ENCODE data around the gene PRUNE1. TPM values are rescaled to one million over a fixed set of nuclear protein-coding genes. Genes with fewer than 3 reads are reported as not detected.

The PRUNE1 gene
- total and polyA plus RNA-seq, 2 of the 4 experiments (the other 2 are of a cell fraction): 7.9 to 9.4 TPM

- TF ChIP-seq MAZ (IDR thresholded peaks at IDR 0.05; ENCODE audit: borderline replicate concordance, low read depth, low read length) (no peak; the same call in 1 of the 2 replicates), MAFK (IDR thresholded peaks at IDR 0.05; ENCODE audit: low read depth, low read length) (no peak)
These were observed 39.8 kb downstream of the PRUNE1 start (continued) for GRCh38 chr1:151047925-151048644.

GRCh38 chr1:151048645-151049032 lies 40.4 kb downstream of the PRUNE1 start:
- BruUV-seq (replicated peaks): no TSS peak
- H3K9ac ChIP-seq (ENCODE audit: low read depth, low read length): peak overlapping the region; percentile 78

More at GRCh38 chr1:151048645-151049032, 40.4 kb downstream of the PRUNE1 start:
- ATAC-seq (ENCODE audit: low read depth) (no peak), DNase-seq (no peak)
- H3K4me1 ChIP-seq (ENCODE audit: control insufficient read depth, insufficient read depth, low read length): peaks cover 8% of the 10 kb centered on the region
- ChIA-PET POLR2A (ENCODE audit: unreplicated experiment) (interaction anchor here (1.0 to 1.1 kb wide), 2 partner anchors 11 to 42 kb away, joined by 3 to 4 read pairs; partner anchors contain the start of genes CDC42SE1 and MINDY1), CTCF (no interaction called here)
- peak overlapping the region; percentile 4 for H3K14ac ChIP-seq (replicated peaks; ENCODE audit: low read depth, low read length)
- dilution Hi-C loops (cut with HindIII; ENCODE audit: low sequenced_read_pairs, unreplicated experiment): no loop called here
- H2BK120ac ChIP-seq (ENCODE audit: low read depth, low read length): no peak overlapping the region
- peak overlapping the region; percentile 96 for H2AK9ac ChIP-seq (replicated peaks; ENCODE audit: low read depth, low read length, poor library complexity)
- intact Hi-C loops (cut with micrococcal nuclease): no loop called here
- no peaks in the 10 kb centered on the region for H3K9me3 ChIP-seq (ENCODE audit: control insufficient read depth, insufficient read depth, low read length)
- H3K4ac ChIP-seq (ENCODE audit: low read depth, low read length): peak overlapping the region; percentile 82; the same call in 1 of the 2 replicates
- peaks cover 7% of the 10 kb centered on the region; the same call in 1 of the 2 replicates for H3K9me1 ChIP-seq (ENCODE audit: insufficient read depth, low read length)
- no peak overlapping the region; the same call in 1 of the 2 replicates for H4K91ac ChIP-seq (ENCODE audit: insufficient read depth, low read depth, low read length)
- peaks cover 6 to 51% of the 10 kb centered on the region in 2 experiments; a peak in 3 of 4 replicates for H3K79me1 ChIP-seq (ENCODE audit: low read depth in 1 of 2, low read length in 2 of 2)
- H2AFZ ChIP-seq (replicated peaks; ENCODE audit: low read length, poor library complexity): peak overlapping the region; percentile 95
- no CpG with 5 or more reads among the region's 3 CpGs for WGBS, 2 experiments (ENCODE audit: extremely low coverage in 2 of 2, insufficient read length in 1 of 2)
- H3K23ac ChIP-seq (ENCODE audit: low read depth, low read length): peak overlapping the region; percentile 93; the same call in 1 of the 2 replicates
- no peak for TF ChIP-seq BHLHE40 (IDR thresholded peaks at IDR 0.05; ENCODE audit: low read depth, low read length)
- no peak for TF ChIP-seq SMC3 (IDR thresholded peaks at IDR 0.05; ENCODE audit: low read depth, low read length)
- H2BK20ac ChIP-seq (ENCODE audit: low read depth, low read length): no peak overlapping the region
- peak overlapping the region; percentile 88 for H3K27ac ChIP-seq (ENCODE audit: insufficient read depth, low read length)
- H3K4me3 ChIP-seq (ENCODE audit: insufficient read depth, low read depth, low read length): peak overlapping the region; percentile 65
- no peak overlapping the region for H4K5ac ChIP-seq (ENCODE audit: low read depth, low read length)
- no peak overlapping the region for H3K56ac ChIP-seq (ENCODE audit: extremely low read depth, insufficient read depth, low read length)
- H3K27me3 ChIP-seq (ENCODE audit: control insufficient read depth, insufficient read depth, low read length): no peaks in the 10 kb centered on the region
- no peak overlapping the region for H2BK5ac ChIP-seq (ENCODE audit: low read depth, low read length, poor library complexity, severe bottlenecking)
- no peak overlapping the region for H3K18ac ChIP-seq (ENCODE audit: low read depth, low read length)
- peak overlapping the region; percentile 86 for H3K4me2 ChIP-seq (ENCODE audit: low read depth, low read length)
- H3K36me3 ChIP-seq (ENCODE audit: control insufficient read depth, insufficient read depth, low read length): peaks cover 21% of the 10 kb centered on the region
- 0 out of 2 replicates have a peak, but pooled peaks cover 8% of the 10 kb centered on the region for H4K20me1 ChIP-seq (ENCODE audit: insufficient read depth, low read length)
- no peak overlapping the region for H2BK15ac ChIP-seq (ENCODE audit: low read depth, low read length)
- in situ Hi-C loops (cut with MboI; ENCODE audit: low sequenced_read_pairs): no loop called here
- H2AK5ac ChIP-seq (ENCODE audit: low read depth, low read length): peak overlapping the region; percentile 87
- peak overlapping the region; percentile 96 to 99; a peak in 2 of 4 replicates for H4K8ac ChIP-seq (ENCODE audit: low read depth in 2 of 2, low read length in 2 of 2)

All from IMR-90 (cell line).